Stimulated activated CD4-positive, alpha-beta T cell treated with anti-CD3 and anti-CD28 coated beads, TNF-alpha, amount 100 ng/mL, for 48 hours (primary cell): ENCODE measurements around the gene RNF113A.
"Not testable (repeated sequence)": the region's sequence is repeated elsewhere in the genome, so short reads cannot be mapped to it uniquely, and the experiment has no call there.

Experiments
- DNase-seq, 3 donors: peaks; one replicate each; pipeline ENCODE4 v3.0.0-alpha.2; 2020; ENCODE audit warnings: low read depth in 3 of 3

Gene RNF113A

DNA sequence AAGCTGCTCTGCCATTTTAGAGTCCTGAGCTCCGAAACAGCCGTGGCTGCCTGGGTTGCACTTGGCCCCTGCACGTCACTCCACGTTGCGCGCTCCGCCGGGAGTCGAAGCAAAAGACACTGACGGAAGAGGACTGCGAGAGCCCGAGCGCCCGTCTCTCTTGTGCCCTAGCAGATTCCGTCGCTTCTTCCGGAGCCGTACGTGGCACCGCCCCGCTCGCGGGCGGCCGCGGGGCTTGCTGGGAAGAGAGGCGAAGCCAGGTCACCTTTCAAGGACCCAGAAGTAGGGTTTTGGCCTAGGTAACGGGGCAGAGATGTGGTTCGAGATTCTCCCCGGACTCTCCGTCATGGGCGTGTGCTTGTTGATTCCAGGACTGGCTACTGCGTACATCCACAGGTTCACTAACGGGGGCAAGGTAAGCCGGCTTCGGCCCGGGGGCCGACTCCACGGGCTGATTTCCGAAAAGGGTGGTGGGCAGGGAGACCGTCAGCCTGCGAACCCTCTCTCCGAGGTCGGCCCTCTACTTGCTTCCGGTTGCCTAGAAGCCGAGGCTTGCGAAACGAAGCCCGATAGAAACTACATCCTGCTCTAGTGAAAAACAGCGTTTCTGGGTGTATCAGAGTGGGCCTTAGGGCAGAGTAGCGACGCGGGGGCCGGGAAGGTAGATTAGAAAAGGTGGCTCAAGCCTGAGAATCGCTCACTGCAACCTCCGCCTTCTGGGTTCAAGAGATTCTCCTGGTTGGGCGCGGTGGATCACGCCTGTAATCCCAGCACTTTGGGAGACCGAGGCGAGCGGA lies at the start of gene RNF113A, which contains the start of gene NDUFA1:
Gene RNF113A, minus strand, starts transcription at position 135 of the 797 bp plus-strand sequence. Its CDS starts 120 bp downstream, at position 15.
Gene NDUFA1, plus strand, starts transcription at position 234 of the 797 bp plus-strand sequence. Its CDS starts 80 bp downstream, at position 314.
- DNase-seq = peak; percentile 62 to 76 (median 63)

GRCh38 chrX:119919835-119920585 lies 48.5 kb upstream of the RNF113A start:
- DNase-seq = no peak

GRCh38 chrX:119917877-119918276 lies 46.3 kb upstream of the RNF113A start:
- DNase-seq = no peak

GRCh38 chrX:119916310-119916709 lies 44.8 kb upstream of the RNF113A start:
- no peak for DNase-seq

- no peak for DNase-seq
These were observed 29.4 kb upstream of the RNF113A start for GRCh38 chrX:119900976-119901375.

DNA sequence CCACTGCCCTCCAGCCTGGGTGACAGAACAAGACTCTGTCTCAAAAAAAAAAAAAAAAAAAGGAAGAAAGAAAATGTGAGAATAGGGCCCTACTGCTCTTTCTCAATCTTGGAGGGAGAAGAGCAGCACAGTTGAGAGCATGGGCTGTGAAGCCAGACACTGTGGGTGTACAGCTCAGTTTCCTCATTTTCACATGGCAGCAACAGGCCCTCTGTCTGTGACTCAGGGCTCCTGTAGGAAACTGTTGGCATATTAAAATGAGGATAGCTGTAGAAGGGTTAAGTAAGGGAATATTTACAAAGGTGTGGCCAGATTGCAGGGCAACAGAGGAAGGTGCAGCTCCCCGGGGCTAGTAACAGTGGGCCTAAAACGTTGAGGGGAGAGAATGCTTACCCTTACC lies 27.6 kb upstream of the RNF113A start:
- DNase-seq = no peak

GRCh38 chrX:119895843-119896326 lies 24.4 kb upstream of the RNF113A start, which contains the start of gene AKAP14:
Gene AKAP14, plus strand, starts transcription at chrX:119895893. Its CDS starts 7,331 bp downstream, at chrX:119903224.
- no peak for DNase-seq

DNA sequence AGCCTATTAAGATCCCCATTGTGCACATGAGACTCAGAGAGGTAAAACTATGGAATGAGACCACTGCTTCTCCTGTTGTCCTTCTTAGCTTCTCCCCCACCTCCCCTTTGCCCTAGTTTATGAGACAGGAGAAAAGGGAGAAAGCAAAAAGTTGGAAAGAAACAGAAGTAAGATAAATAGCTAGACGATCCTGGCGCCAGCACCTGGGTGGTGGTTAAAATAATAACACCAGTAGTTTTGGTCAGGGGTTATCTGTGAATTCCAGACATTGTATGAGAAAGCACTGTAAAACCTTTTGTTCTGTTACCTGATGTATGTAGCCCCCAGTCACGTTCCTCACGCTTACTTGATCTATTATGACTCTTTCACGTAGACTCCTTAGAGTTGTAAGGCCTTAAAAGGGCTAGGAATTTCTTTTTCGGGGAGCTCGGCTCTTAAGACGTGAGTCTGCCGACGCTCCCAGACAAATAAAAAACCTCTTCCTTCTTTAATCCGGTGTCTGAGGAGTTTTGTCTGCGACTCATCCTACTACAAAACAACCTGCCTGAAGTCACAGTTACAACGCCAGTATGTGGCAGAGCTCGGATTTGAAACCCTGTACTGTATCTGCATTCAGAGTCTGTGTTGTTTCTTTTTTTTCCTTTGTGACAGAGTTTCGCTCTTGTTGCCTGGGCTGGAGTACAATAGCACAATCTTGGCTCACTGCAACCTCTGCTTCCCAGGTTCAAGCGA lies 20.6 kb upstream of the RNF113A start:
- DNase-seq = not testable (repeated sequence)

DNA sequence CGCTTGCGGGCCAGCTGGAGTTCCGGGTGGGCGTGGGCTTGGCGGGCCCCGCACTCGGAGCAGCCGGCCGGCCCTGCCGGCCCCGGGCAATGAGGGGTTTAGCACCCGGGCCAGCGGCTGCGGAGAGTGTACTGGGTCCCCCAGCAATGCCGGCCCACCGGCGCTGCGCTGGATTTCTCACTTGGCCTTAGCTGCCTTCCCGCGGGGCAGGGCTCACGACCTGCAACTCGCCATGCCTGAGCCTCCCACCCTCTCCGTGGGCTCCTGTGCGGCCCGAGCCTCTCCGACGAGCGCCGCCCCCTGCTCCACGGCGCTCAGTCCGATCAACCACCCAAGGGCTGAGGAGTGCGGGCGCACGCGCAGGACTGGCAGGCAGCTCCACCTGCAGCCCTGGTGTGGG lies 19.1 kb upstream of the RNF113A start:
- not testable (repeated sequence) for DNase-seq

DNA sequence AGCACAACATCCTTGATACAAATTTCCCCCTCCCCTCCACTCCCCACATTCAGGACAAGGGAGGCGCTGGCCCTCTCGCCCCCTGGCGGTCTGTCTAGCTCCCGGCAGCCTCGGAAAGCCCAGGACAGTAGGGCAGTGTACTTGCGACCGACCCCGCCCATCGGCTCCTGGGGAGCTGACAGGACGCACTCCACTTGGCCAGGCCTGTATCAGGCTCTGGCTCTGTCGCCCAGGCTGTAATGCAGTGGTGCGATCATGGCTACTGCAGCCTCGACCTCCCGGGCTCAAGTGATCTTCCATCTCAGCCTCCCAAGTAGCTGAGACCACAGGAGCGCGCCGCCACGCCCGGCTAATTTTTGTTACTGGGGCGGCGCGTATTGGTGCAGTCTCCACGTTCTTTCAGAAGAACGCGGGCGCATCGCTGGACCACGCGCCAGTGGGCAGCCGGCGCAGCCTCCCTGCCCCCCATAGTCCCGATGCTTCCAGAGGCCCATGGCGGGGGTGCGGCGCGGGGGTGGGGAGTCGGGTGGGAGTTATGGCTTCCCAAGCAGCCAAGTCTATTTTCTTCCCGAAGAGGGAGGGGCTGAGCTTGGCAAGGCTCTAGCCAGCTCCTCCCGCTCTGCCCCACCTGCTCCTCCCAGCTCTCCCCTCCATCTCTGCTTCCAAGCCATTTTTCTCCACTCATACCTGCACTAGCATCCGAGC lies 16.3 kb upstream of the RNF113A start:
- DNase-seq = peak; percentile 41 to 49 (median 45)

GRCh38 chrX:119885554-119886428 lies 14.3 kb upstream of the RNF113A start:
- no peak for DNase-seq

DNA sequence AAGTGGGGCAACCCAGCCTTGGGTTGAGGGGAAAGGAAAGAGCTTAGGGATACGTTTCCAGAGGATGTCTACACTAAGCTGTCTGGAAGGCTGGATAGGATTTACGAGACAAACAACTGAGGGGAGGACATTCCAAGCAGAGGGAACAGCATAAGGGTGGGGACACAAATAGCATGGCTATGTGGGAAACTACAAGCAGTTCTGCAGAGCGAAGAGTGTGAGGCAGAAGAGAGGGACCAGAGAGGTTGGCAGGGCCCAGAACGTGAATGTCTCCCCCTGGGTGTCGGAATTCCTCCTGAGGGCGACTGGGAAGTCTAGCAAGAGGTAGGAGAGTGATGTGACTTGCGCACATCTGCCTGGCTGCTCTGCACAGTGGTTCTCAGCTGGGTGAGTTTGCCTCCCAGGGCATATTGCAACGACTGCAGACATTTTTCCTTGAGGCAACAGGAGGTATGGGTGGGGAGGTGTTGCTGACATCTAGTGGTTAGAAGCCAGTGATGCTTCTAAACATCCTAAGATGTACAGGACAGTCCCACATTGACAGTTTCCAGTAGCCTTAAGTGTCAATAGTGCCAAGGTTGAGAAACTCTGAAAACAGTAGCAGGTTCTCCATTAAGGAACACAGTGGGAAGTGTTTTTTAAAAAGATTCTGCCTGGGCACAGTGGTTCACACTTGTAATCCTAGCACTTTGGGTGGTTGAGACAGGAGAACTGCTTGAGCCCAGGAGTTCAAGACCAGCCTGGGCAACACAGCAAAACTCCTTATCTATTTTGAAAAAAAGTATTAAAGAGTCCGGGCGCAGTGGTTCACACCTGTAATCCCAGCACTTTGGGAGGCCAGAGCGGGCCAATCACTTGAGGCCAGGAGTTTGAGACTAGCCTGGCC lies 9.3 kb upstream of the RNF113A start:
- no peak for DNase-seq

DNA sequence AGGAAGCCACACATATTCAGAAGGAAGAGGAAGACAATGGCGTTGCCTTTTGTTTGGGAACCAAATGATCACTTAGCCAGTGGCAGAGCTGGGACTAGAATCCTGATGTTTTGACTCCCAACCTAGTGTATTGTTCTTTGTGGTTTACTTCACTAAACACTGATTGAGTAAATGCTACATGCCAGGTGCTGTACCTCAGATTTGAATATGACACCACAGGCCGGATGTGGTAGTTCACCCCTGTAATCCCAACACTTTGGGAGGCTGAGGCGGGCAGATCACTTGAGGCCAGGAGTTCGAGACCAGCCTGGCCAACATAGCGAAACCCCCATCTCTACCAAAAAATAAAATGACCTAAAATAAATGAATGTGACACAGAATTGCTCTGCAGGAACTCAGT lies 8.5 kb upstream of the RNF113A start:
- DNase-seq = no peak

DNA sequence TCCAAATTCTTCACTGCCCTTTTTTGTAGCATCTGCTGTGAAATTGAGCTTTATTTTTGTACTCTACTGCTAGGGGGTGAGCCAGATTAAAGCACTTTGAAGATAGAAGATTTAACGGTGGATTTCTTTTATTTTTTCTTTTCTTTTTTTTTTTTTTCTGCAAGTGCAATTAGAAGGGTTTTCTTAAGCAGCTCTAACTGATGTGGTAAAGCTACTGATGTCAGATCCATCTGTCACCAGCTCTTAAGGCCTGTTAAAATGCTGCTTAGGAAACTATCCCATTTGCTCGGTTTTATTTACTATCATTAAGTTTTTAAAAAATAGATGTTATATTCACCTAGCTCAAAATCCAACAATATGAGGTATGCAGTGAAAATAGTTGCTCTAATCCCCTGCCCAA lies 7.2 kb upstream of the RNF113A start:
- DNase-seq = no peak

GRCh38 chrX:119871245-119871598 lies 311 bp downstream of the RNF113A start:
- no peak for DNase-seq

DNA sequence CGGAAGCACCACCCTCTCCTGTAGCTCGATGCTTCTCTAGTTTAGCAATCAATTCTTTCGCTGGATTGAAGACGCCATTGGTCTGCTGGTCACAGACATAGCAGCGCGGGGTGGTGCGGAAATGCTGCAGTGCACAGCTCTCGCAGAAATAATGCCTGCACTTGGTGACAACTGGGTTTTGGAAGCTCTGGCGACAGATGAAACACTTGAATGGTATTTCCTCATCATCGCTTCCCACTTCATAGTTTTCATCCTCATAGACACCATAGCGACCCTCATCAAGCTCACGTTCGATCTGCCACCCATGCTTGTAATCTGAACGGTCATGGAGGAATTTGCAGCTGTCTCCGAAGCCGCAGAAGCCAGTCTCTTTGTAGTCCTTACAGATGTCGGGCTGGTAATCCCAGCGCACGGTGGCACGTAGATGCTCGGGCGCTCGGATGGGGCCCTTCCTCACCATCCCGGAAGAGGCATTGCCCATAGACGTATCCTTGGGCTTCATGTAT lies 854 bp downstream of the RNF113A start:
- no peak for DNase-seq

DNA sequence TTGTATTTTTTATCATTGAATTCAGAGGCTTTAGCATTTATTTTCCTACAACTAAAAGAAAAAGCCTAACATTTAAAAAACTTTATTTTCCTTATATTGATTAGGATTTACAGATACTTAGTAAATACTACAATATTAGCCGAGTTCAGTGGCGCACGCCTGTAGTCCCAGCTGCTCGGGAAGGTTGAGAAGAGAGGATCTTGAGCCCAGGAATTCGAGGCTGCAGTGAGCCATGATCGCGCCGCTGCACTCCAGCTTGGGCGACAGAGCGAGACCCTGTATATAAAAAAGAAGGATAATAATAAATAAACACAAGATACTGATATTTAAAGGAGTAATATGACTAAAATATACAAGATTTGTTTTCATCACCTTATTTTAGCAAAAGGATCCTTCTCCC lies 18.1 kb downstream of the RNF113A start:
- DNase-seq = no peak

DNA sequence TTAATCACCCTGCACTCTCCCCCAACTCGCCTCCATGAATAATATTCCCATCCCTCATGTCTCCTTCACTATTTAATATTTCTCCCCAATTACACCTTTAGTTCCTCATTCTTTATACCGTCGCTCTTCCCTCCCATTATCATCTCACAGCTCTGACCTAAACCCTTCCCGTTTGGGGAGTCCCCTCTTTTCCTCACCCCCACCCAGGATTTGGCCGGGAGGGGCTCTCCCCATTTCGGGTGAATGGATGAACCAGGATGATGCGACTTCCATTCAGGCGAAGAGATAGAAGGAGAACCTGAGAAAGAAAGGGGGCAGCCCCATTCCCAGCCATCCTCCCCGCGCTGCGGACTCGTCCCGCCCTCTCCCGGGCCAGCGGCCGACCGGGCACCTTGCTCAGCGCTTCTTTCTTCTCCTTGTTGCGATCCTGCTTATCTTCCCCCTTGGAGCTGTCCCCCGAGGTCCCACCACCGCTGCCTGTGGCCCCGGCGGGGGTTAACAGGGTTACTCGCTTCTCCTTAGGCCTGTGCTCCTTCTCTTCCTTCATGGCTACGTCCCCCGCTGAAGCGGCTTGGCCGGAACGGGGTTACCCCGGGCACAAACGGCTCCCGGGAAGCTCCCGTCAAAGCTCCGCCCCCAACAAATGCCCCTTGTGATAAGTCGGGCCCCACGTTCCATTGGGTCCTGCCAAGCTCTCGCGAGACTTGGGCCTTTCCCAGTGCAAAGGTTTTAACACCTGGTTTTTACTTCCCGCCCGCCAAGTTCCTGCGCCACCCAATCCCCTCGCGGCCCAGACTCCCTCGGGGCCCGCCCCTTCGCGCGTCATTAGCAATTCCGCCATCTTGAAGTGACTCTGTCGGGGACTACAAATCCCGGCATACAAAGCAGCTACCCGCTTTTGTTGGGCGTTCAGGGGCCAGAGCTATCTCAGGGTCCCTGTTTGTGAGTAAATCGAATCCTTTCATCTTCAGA lies 18.9 kb downstream of the RNF113A start, which contains the start of gene UPF3B:
Gene UPF3B, minus strand, starts transcription at position 582 of the 972 bp plus-strand sequence. Its CDS starts 35 bp downstream, at position 547.
- DNase-seq = peak; percentile 87 to 92 (median 91)
